HEK293T (cell line): ENCODE data around the gene KBTBD6.

Experiments used
- BHLHE40 ChIP-seq: fragments of 450-650 bp; IDR thresholded peaks from 2 replicates; pipeline ENCODE4 v1.6.1; 2016; ENCODE audit warnings: mild to moderate bottlenecking, moderate library complexity, borderline replicate concordance
- CTBP1 ChIP-seq: fragments of 450-650 bp; IDR thresholded peaks from 2 replicates; pipeline ENCODE4 v1.6.1; 2016; ENCODE audit warnings: borderline replicate concordance
- ELF4 ChIP-seq: fragments of 450-650 bp; IDR thresholded peaks from 2 replicates; pipeline ENCODE4 v1.6.1; 2017; ENCODE audit warnings: antibody characterized with exemption
- FOXA1 ChIP-seq: fragments of 450-650 bp; IDR thresholded peaks from 2 replicates; pipeline ENCODE4 v1.6.1; 2016; ENCODE audit warnings: mild to moderate bottlenecking
- FOXK2 ChIP-seq: fragments of 450-650 bp; IDR thresholded peaks from 2 replicates; pipeline ENCODE4 v1.6.1; 2016; ENCODE audit warnings: mild to moderate bottlenecking
- FOXM1 ChIP-seq: fragments of 450-650 bp; IDR thresholded peaks from 2 replicates; pipeline ENCODE4 v1.6.1; 2017; ENCODE audit warnings: mild to moderate bottlenecking, borderline replicate concordance
- L3MBTL2 ChIP-seq: fragments of 450-650 bp; conservative IDR thresholded peaks from 2 replicates; pipeline ENCODE4 v1.6.1; 2016; ENCODE audit warnings: mild to moderate bottlenecking
- LEF1 ChIP-seq: fragments of 450-650 bp; IDR thresholded peaks from 2 replicates; pipeline ENCODE4 v1.6.1; 2017; ENCODE audit warnings: mild to moderate bottlenecking, borderline replicate concordance
- SP1 ChIP-seq: fragments of 450-650 bp; IDR thresholded peaks from 2 replicates; pipeline ENCODE4 v1.6.1; 2017
- SUZ12 ChIP-seq: fragments of 450-650 bp; IDR thresholded peaks from 2 replicates; pipeline ENCODE4 v1.6.1; 2016; ENCODE audit warnings: mild to moderate bottlenecking
- TARDBP ChIP-seq: fragments of 450-650 bp; IDR thresholded peaks from 2 replicates; pipeline ENCODE4 v1.6.1; 2016
- TF ChIP-seq, protein P1 (sequence below): fragments of 450-650 bp; IDR thresholded peaks from 2 replicates; pipeline ENCODE4 v1.6.1; 2016

GRCh38 chr13:41159174-41159573, 26.6 kb upstream of the KBTBD6 start:
- TF ChIP-seq BHLHE40 (no peak), SP1 (no peak), FOXK2 (no peak), ELF4 (no peak), L3MBTL2 (no peak), FOXA1 (no peak), FOXM1 (no peak), SUZ12 (no peak), CTBP1 (no peak), TARDBP (no peak), LEF1 (no peak)
- TF ChIP-seq, protein P1, sequence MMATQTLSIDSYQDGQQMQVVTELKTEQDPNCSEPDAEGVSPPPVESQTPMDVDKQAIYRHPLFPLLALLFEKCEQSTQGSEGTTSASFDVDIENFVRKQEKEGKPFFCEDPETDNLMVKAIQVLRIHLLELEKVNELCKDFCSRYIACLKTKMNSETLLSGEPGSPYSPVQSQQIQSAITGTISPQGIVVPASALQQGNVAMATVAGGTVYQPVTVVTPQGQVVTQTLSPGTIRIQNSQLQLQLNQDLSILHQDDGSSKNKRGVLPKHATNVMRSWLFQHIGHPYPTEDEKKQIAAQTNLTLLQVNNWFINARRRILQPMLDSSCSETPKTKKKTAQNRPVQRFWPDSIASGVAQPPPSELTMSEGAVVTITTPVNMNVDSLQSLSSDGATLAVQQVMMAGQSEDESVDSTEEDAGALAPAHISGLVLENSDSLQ = no peak
